Fibroblast of peridontal ligament (primary cell): ENCODE data around the gene SBNO2.

Experiments
- DNase-seq: peaks from one replicate; pipeline ENCODE4 v3.0.0-alpha.2; 2010; ENCODE audit errors: extremely low read depth

Gene SBNO2

DNA sequence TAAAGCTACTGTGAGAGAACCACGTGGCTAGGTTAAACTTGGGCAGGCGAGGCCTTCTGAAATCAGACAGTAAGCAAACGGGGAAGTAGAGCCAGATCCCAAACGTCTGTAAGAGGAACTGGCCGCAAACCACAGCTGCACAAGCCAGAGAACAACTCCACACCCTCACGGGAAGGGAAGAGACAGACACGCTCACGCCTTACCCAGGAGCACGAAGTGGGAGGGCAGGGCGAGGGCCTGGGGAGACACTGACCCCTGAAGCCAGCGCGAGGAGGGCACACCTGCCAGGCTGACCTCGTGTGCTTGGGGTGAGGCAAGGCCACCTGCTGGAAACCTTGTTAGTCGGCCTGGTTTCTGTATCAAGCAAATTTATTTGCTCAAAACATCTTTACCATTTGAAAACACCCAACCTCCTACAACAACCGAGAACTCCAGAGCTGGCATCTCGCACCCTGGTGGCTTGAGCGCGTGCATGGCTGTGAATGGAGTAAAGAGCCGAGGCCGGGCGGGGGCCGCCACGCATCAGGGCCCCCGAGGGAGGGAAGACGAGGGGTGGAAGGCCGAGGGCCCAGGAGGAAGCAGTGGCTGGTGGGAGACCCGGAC is 86.2 kb downstream of the SBNO2 start:
- no peak for DNase-seq

DNA sequence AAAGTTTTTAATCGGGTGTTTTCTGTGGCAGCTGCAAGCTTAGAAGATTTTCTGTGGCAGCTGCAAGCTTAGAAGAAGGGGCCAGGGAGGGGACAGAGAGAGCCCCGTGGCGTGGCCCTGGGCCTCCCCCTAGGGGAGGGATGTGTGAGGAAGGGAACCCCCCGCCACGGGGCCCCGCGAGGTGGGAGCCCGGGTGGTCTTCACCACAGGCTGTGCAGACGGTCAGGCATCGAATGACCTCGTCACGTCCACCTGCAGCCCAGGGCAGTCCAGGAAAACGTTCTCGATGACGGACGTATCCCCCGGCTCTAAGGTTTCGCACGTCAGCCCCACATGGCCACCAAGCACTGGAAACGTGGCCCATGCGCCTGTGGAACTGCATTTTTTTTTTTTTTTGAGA is 87.5 kb downstream of the SBNO2 start:
- no peak for DNase-seq

DNA sequence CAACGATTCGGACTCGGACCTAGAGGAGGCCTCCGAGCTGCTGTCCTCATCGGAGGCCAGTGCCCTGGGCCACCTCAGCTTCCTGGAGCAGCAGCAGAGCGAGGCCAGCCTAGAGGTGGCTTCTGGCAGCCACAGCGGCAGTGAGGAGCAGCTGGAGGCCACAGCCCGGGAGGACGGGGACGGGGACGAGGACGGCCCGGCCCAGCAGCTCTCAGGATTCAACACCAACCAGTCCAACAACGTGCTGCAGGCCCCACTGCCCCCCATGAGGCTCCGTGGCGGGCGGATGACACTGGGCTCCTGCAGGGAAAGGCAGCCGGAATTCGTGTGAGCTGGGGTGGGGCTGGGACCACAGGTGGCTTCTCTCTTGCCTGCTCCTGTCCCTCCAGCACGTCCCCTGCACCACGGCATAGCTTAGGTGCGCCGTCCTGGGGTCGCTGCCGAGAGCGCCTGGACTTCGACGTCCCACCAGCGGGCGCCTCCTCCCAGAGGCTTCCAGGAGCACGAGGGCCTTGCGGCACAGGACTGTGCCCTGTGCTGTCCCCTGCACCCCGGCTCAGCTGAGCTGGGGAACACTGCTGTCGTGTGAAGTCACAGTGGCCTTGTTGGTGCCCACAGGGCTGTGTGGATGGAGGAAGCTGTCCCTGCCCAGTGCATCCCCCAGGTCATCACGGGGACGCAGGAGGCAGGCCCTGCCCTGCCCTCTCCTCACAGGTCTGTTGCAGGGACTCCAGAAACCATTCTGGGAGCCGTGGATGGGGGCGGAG is 88.2 kb downstream of the SBNO2 start:
- no peak for DNase-seq

DNA sequence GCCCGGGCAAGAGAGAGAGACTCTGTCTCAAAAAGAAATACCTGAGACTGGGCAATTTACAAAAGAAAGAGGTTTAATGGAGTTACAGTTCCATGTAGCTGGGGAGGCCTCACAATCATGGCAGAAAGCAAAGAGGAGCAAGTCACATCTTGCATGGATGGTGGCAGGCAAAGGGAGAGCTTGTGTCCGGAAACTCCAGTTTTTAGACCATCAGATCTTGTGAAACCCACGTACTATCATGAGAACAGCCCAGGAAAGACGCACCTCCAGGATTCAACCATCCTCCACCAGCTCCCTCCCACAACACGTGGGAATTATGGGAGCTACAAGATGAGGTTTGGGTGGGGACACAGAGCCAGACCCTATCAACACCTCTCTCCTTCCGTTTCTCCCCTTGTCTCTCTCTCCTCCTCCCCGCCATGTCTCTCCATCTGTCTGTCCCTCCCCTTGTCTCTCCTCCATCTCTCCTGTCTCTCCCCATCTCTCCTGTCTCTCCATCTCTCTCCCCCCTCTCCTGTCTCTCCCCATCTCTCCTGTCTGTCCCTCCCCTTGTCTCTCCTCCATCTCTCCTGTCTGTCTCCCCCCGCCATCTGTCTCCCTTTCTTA is 88.9 kb downstream of the SBNO2 start:
- no peak for DNase-seq

DNA sequence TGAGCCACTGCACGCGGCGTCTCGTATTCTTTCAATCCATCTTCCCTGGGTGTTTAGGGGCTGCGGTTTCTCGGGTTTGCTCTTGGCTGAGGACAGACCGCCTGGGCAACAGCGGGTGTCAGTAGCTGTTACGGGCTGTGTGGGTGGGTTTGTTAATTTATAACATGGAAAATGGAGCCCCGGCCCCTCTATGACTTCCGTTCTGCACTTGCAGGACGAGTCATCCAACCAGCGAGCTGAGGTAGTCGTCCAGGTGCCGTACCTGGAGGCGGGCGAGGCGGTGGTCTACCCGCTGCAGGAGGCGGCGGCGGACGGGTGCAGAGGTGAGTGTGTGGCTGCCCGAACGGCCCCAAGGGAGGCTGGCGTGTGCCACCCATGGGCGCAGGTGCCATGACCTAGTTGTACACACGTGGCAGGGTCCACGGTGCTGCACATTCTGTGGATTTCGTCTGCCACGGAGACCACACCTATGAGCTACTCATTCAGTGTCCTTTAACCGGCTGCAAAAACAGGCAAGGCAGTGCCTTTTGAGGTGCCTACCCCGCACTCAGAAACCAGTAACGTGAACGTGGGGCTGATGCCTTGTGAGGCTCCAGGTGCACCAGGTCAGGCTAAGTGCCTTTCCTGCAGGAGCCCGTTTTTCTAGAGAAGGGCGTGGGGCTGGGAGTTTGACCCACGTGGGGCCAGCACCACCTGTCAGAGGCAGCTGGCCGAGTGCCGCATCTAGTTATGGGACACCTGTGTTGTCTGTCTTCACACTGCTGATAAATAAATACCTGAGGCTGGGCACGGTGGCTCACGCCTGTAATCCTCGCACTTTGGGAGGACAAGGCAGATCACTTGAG is 89.8 kb downstream of the SBNO2 start:
- no peak for DNase-seq

DNA sequence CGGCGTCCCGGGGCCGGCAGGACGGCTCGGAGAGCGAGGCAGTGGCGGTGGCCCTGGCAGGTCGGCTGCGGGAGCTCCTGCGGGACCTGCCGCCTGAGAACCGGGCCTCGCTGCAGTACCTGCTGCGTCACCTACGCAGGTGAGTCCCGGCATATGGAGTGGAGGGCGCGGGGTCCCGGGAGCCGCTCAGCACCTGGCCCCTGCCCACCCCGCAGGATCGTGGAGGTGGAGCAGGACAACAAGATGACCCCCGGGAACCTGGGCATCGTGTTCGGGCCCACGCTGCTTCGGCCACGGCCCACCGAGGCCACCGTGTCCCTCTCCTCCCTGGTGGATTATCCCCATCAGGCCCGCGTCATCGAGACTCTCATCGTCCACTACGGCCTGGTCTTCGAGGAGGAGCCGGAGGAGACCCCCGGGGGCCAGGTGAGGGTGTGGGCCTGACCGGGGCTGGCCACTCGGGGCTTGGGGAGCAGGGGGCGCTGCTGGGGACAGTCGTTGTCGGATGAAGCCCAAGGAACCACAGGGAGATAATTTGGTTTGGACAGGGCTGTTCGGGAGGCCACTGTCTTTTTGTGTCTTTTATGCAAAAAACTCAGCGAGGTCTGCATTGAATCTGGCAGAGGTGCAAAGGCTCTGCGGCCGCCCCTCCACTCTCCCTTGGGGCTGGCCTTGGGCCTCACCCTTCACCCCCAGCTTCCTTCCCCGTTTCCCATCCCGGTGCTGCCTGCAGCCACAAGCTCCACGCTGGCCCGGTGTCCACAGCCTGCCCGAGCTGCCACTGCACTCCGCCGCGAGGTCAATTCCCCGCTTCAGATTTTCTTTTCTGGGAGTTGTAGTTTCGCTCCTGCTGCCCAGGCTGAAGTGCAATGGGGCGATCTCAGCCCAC is 90.9 kb downstream of the SBNO2 start:
- DNase-seq: no peak

DNA sequence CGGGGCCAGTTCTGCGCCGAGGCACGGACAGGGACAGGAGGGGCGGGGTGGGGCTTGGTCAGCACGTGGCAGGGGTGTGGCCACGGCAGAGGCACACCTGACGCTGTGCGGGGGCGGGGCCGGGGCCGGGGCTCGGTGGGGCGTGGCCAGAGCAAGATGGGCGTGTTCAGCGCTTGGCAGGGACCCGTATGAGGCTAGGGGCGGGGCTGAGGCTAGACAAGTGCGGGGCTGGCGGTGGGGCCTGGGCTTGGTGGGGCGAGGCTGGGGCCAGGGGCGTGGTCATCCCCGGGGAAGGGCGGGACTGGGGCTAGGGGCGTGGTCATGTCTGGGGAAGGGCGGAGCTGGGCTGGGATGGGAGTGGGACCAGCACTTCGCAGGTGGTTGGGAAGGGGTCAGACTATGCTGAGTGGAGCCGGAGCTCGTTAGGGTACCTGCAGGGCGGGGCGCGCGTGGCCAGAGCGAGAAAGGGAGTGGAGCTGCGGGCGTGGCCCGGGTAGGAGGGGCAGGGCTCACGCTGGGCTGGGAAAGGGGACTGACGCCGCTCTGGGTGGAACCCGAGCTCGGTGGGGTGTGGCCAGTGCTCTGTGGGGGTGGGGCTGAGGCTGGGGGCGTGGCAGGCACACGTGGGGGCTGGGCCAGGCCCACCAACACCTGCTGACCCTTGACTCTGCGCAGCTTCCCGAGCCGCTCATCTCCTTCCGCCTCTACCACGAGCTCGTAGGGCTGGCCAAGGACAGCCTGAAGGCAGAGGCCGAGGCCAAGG is 91.7 kb downstream of the SBNO2 start:
- DNase-seq: no peak

DNA sequence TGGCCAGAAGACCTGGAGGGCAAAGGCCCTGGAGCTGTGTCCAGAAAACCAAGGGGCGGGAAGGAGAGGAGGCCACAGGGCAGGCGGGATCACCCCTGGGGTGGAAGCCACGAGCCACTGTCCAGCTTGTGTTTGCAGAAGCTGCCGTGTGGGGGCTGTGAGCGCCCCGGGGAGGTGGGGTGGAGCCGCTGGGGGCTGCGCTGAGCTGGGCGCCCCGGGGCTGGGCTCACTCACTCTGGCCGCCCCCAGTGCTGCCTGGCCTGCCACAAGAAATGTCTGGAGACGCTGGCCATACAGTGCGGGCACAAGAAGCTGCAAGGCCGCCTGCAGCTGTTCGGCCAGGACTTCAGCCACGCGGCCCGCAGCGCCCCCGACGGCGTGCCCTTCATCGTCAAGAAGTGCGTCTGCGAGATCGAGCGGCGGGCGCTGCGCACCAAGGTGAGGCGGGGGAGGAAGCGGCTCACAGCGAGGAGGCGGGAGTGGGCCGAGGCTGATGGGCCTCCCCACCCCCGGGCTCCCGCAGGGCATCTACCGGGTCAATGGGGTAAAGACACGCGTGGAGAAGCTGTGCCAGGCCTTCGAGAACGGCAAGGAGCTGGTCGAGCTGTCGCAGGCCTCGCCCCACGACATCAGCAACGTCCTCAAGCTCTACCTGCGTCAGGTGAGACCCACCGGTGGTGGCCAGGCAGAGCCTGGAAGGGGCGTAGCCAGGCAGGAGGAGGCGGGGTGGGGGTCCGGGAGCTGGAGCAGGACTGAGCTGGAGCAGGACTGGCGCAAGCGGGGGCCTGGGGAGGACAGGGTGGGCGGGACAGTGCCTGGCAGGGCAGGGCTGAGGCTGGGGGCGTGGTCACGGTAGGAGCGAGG is 92.5 kb downstream of the SBNO2 start:
- no peak for DNase-seq

DNA sequence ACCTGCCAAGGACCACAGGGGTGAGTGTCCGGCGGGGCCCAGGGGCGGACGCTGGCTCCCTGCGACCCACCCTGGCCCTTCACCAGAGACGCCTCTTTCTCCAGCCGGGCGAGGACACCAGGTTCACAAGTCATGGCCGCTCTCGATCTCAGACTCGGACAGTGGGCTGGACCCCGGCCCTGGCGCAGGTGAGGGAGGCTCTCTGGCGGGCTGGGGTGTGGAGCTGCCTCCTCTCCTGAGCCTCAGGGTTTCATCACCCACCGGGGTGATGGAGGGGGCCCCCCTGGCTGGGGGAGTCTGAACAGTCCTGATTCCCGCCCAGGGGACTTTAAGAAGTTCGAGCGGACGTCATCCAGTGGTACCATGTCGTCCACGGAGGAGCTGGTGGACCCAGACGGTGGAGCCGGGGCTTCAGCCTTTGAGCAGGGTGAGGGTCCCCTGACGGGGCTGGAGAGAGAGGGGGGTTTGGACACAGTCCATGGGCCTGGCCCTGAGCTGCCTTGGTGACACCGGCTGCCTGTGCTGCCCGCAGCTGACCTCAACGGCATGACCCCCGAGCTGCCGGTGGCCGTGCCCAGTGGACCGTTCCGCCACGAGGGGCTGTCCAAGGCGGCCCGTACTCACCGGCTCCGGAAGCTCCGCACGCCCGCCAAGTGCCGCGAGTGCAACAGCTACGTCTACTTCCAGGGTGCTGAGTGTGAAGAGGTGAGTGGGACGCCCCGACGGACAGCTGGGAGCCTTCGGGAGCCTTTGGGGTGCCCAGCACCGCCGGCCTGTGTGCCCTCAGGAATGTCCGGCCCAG is 93.5 kb downstream of the SBNO2 start:
- DNase-seq: no peak

DNA sequence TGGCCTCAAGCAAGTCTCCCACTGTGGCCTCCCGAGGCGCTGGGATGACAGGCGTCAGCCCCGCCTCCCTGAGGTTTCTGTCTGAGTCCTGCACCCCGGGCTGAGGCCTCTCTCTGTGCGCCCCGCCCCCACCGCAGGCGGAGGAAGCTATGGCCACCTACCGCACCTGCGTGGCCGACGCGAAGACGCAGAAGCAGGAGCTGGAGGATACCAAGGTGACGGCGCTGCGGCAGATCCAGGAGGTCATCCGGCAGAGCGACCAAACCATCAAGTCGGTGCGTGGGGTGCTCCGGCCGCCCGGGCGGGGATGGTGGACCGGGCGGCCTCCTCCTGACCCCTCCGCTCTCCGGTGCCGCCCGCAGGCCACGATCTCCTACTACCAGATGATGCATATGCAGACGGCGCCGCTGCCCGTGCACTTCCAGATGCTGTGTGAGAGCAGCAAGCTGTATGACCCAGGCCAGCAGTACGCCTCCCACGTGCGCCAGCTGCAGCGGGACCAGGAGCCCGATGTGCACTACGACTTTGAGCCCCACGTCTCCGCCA is 94.4 kb downstream of the SBNO2 start:
- no peak for DNase-seq

DNA sequence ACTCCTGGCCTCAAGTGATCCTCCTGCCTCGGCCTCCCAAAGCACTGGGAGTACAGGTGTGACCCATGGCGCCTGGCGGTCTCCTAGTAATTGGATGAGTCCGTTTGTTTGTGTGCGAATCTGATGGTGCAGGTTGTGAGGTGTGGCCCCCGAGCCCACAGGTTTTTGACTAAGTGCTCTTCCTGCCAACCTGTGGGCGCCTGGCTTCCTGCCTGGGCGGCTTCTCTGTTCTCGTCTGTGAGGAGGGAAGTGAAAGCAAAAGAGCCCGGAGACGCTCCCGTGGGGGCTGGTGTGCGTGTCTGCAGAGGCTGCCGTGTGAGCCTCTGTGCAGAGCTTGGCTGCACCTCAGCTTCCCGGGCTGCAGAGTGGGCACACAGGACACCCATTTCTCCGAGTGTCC is 97.1 kb downstream of the SBNO2 start:
- peak; percentile 36 for DNase-seq

DNA sequence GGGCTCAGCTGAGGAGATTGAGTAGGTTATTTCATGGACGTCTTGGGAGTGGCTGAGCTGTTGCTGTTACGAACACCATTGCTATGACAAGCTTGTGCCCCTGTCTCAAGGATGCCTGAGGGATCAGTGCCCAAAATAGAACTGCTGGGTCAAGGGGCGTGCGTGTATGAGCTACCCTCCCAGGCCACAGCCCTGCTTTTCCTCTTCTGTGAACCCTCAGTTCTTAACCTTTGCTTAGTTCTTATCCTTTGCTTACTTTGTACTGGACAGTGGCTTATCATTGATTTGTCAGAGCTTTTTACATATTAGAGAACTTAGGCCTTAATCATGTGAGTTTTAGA is 98.1 kb downstream of the SBNO2 start:
- DNase-seq: no peak

DNA sequence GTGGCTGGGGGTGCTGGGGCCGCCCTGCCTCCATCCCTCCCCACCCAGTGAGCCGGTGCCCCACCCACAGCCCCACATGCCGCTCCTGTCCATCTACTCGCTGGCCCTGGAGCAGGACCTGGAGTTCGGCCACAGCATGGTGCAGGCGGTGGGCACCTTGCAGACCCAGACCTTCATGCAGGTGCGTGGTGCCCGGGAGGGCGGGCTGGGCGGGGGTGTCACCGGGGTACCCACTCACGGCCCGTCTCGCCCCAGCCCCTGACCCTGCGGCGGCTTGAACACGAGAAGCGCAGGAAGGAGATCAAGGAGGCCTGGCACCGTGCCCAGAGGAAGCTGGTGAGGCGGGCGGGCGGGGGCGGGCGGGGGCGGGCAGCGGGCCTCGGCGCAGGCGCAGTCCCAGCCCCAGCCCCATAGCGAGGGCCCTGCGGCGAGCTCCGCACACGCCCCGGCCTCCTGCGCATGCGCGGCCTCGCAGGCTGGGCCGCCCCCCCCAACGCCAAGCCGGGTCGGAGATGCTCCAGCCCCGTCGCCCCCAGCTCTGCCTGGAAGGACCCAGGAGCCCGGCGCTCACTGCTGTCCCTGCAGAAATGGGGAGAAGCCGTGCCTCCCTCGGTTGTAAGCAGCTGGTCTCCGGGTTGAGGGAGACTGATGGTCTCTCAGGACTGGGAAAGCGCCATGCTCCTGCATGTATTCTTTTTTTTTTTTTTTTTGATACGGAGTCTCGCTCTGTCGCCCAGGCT is 99.4 kb downstream of the SBNO2 start:
- DNase-seq: no peak

DNA sequence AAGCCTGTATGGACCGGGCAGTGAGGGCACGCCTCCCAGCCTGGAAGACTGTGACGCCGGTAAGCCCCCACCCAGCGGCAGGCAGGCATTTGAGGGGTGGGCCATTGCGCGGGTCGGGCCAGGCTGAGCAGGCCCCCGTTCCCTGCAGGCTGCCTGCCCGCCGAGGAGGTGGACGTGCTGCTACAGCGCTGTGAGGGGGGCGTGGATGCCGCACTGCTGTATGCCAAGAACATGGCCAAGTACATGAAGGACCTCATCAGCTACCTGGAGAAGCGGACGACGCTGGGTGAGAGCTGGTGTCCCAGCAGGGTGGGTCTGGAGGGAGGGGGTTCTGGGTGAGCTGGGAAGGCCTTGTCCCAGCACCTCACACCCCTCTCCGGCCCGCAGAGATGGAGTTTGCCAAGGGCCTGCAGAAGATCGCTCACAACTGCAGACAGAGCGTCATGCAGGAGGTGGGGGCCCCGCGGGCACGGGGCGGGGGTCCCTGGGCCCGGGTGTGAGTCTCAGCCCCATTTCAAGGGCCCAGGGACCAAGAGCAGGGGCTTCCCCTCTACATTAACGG is 100.0 kb downstream of the SBNO2 start:
- no peak for DNase-seq

DNA sequence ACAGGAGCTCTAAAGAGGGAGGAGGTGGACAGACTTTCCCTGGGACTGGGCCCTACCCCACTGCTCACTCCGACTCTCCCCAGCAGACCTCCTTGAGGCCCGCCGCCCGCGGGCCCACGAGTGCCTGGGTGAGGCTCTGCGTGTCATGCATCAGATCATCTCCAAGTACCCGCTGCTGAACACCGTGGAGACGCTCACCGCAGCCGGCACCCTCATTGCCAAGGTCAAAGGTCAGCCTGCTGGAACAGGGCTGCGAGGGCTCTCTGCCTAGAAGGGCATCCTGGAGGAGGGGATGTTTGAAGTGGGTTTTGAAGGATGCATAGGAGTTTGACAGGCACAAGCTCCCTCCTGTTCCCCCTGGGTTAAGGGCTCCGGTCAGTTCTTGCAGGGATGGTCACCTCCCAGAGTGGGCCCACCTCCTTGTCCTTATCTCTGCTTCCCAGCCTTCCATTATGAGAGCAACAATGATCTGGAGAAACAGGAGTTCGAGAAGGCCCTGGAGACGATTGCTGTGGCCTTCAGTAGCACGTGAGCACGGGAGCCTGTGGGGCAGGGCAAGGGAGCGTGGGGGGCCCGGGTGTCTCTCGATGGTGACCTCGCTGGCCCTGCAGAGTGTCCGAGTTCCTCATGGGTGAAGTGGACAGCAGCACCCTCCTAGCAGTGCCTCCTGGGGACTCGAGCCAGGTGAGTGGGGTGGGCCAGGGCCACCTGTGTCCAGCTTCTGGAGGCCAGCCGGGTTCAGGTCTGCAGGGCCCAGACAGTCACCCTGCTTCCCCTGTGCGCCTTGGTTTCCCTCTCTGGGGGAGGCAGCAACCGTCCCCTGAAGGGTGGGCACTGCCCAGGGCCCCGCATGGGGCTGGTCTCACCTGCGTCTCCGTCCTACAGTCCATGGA is 100.8 kb downstream of the SBNO2 start:
- no peak for DNase-seq

DNA sequence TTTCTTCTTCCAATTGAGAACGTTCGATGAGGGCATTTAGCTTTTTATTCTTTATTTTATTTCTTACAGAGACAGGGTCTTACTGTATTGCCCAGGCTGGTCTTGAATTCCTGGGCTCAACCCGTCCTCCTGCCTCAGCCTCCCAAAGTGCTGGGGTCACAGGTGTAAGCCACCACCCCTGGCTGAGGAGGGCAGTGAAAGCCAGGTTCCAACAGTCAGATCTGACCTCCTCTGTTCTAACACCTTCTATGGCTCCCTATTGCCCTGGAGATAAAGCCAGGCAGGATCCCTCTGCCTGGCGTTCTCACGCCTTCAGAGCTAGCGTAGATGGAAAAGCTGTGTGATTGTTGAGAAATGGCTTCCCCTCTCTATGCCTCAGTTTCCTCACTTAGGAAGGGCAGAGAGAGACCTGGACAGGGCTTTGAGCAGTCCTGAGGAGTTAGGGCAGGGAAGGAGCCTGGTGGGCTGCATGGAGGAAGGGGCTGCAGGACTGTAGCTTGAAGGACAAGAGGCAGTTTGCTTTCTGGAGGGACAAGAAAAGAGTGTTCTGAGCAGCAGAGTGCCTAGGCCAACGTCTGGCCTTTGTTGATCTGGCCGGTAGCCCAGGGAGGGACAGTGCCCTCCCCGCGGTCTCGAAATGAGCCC is 101.6 kb downstream of the SBNO2 start:
- DNase-seq: no peak
